ENCODE measurements around the gene ITGBL1.

DNA sequence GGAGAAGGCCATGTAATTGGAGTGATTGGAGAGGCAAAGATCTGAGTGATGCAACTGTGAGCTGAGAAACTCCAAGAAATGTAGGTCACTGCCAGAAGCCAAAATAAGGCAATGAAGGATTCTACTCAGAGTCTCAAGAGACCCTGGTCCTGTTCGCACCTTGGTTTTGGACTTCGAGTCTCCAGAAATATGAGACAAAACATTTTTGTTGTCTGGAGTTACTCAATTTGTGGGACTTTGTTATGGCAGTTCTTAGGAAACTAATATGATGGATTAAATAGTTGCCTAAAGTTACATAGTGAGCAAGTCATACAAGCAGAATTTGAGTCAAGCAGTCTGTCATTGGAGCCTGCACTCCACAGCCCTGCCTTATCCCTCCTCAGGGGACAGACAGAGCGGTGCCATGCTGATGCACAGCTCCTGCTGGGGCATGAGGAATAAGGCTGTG is 104.2 kb downstream of the ITGBL1 start:
- TF ChIP-seq, protein P1, sequence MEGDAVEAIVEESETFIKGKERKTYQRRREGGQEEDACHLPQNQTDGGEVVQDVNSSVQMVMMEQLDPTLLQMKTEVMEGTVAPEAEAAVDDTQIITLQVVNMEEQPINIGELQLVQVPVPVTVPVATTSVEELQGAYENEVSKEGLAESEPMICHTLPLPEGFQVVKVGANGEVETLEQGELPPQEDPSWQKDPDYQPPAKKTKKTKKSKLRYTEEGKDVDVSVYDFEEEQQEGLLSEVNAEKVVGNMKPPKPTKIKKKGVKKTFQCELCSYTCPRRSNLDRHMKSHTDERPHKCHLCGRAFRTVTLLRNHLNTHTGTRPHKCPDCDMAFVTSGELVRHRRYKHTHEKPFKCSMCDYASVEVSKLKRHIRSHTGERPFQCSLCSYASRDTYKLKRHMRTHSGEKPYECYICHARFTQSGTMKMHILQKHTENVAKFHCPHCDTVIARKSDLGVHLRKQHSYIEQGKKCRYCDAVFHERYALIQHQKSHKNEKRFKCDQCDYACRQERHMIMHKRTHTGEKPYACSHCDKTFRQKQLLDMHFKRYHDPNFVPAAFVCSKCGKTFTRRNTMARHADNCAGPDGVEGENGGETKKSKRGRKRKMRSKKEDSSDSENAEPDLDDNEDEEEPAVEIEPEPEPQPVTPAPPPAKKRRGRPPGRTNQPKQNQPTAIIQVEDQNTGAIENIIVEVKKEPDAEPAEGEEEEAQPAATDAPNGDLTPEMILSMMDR (conservative IDR thresholded peaks at IDR 0.05; ENCODE audit: low read length) = no peak
- no peak for TF ChIP-seq EZH2phosphoT487 (IDR thresholded peaks at IDR 0.05; ENCODE audit: borderline replicate concordance, low read depth, low read length)
